Astrocyte of the cerebellum (primary cell): ENCODE data around the gene RHBG.

Experiments
- DNase-seq: peaks from one replicate; pipeline ENCODE4 v3.0.0-alpha.2; 2011; ENCODE audit warnings: low read depth
- H3K4me3 ChIP-seq: 2 replicates; pipeline ENCODE4 v1.5.1; 2011; ENCODE audit warnings: mild to moderate bottlenecking, low read depth, low read length, moderate library complexity
- CTCF ChIP-seq: IDR thresholded peaks from 2 replicates; pipeline ENCODE4 v1.5.1; 2012; ENCODE audit warnings: low read length, low read depth, moderate library complexity, mild to moderate bottlenecking; ENCODE audit errors: missing control alignments
- in situ Hi-C: cut with HindIII; loops from 2 replicates; pipeline ENCODE4 v1.10.0; 2017; ENCODE audit warnings: low sequenced_read_pairs

Gene RHBG

GRCh38 chr1:156402331-156403020, 33.5 kb downstream of the RHBG start:
- in situ Hi-C loops, result loop anchor here (5.0 kb wide), 1 partner anchor 40 kb away; no protein-coding TSS in a partner anchor
- DNase-seq, result no peak
- no peak overlapping the region for H3K4me3 ChIP-seq
- no peak for TF ChIP-seq CTCF

- H3K4me3 ChIP-seq, result no peak overlapping the region
- no peak for DNase-seq
- in situ Hi-C loops, result no loop called here
- TF ChIP-seq CTCF, result no peak
These were observed 36.7 kb downstream of the RHBG start for GRCh38 chr1:156405670-156406069.

- in situ Hi-C loops, result no loop called here
- no peak for TF ChIP-seq CTCF
- no peak overlapping the region for H3K4me3 ChIP-seq
- DNase-seq, result no peak
These were observed 37.2 kb downstream of the RHBG start for GRCh38 chr1:156406251-156406650.

GRCh38 chr1:156407344-156407743, 38.3 kb downstream of the RHBG start:
- H3K4me3 ChIP-seq, result no peak overlapping the region
- TF ChIP-seq CTCF, result no peak
- in situ Hi-C loops, result no loop called here
- no peak for DNase-seq

- in situ Hi-C loops, result no loop called here
- TF ChIP-seq CTCF, result no peak
- H3K4me3 ChIP-seq, result no peak overlapping the region
- no peak for DNase-seq
These were observed 38.7 kb downstream of the RHBG start for GRCh38 chr1:156407760-156408159.

GRCh38 chr1:156409439-156409838, 40.4 kb downstream of the RHBG start:
- in situ Hi-C loops, result no loop called here
- H3K4me3 ChIP-seq, result no peak overlapping the region
- no peak for TF ChIP-seq CTCF
- no peak for DNase-seq
